ENCODE data around the gene EXTL1. TPM values are rescaled to one million over a fixed set of nuclear protein-coding genes. Genes with fewer than 3 reads are reported as not detected.

Gene EXTL1
- total RNA-seq, 1 donor from 2014 or later = 0.85 TPM

DNA sequence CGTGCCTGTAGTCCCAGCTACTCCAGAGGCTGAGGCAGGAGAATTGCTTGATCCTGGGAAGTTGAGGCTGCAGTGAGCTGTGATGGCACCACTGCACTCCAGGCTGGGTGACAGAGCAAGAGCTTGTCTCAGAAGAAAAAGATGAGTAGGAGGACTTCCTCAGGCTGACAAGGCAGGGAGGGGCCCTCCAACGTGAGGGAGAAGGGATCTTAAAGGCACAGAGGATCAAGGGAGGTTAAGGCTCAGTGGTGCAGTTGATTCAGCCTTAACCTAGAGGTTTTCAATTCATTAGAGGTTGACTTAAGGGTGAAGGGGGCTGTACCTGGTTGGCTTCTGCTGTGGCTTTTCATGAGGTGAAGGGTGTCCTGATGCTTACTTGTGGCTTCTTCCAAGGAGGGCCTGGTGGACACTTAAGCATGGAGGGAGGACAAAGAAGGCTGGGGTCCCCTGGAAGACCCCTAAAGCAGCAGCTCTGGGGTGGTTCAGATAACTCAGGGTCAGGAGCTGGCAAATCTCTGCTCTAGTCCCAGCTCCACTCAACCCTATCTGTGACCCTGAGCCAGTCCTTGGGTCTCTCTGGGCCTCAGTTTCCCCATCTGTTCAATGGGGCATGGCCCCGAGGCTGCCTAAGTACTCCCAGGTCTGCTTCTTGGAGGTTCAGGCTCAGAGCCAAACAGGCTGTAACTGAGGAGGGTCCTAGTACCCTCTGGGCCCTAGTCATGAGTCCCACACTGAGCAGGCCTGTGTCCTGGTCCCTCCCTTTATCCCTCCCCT lies 6.3 kb downstream of the EXTL1 start:
- intact Hi-C loops (cut with DNase I) = no loop called here
- no peak overlapping the region for H3K27ac ChIP-seq
- H3K4me1 ChIP-seq = no peaks in the 10 kb centered on the region
- no peaks in the 10 kb centered on the region for H3K36me3 ChIP-seq
- no peaks in the 10 kb centered on the region for H3K27me3 ChIP-seq
- TF ChIP-seq, protein P1, sequence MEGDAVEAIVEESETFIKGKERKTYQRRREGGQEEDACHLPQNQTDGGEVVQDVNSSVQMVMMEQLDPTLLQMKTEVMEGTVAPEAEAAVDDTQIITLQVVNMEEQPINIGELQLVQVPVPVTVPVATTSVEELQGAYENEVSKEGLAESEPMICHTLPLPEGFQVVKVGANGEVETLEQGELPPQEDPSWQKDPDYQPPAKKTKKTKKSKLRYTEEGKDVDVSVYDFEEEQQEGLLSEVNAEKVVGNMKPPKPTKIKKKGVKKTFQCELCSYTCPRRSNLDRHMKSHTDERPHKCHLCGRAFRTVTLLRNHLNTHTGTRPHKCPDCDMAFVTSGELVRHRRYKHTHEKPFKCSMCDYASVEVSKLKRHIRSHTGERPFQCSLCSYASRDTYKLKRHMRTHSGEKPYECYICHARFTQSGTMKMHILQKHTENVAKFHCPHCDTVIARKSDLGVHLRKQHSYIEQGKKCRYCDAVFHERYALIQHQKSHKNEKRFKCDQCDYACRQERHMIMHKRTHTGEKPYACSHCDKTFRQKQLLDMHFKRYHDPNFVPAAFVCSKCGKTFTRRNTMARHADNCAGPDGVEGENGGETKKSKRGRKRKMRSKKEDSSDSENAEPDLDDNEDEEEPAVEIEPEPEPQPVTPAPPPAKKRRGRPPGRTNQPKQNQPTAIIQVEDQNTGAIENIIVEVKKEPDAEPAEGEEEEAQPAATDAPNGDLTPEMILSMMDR (IDR thresholded peaks at IDR 0.05) = no peak
- DNase-seq (ENCODE audit: low spot score in 2 of 2) = no peak
- H3K9me3 ChIP-seq = no peaks in the 10 kb centered on the region
- no peak overlapping the region for H3K4me3 ChIP-seq

DNA sequence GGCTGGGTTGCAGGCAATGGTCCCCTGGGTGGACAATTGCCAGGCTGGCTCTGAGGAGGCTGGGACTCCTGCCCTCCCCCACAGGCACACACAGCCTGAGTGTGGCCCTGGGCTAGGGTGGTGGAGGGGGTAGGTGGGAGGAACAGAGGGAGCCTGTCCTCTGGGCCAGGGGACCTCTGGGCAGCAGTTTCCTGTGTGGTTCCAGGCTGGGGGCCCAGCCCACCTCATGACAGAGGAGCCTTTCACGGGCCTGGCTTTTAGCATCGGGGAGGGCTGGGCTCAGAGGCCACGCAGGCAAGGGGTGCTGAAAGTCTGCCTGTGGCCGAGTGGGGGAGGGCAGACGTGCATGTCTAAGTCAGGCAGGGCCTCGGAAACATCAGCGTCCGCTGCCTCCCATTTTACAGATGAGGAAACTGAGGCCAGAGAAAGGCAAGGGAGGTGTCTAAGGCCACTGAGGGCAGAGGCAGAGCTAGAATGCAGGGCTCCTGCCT lies 7.0 kb downstream of the EXTL1 start:
- H3K4me3 ChIP-seq = no peak overlapping the region
- intact Hi-C loops (cut with DNase I) = no loop called here
- H3K4me1 ChIP-seq = no peaks in the 10 kb centered on the region
- no peak overlapping the region for H3K27ac ChIP-seq
- DNase-seq (ENCODE audit: low spot score in 2 of 2) = no peak
- TF ChIP-seq, protein P1 (IDR thresholded peaks at IDR 0.05) = no peak
- H3K27me3 ChIP-seq = no peaks in the 10 kb centered on the region
- no peaks in the 10 kb centered on the region for H3K36me3 ChIP-seq
- H3K9me3 ChIP-seq = no peaks in the 10 kb centered on the region

DNA sequence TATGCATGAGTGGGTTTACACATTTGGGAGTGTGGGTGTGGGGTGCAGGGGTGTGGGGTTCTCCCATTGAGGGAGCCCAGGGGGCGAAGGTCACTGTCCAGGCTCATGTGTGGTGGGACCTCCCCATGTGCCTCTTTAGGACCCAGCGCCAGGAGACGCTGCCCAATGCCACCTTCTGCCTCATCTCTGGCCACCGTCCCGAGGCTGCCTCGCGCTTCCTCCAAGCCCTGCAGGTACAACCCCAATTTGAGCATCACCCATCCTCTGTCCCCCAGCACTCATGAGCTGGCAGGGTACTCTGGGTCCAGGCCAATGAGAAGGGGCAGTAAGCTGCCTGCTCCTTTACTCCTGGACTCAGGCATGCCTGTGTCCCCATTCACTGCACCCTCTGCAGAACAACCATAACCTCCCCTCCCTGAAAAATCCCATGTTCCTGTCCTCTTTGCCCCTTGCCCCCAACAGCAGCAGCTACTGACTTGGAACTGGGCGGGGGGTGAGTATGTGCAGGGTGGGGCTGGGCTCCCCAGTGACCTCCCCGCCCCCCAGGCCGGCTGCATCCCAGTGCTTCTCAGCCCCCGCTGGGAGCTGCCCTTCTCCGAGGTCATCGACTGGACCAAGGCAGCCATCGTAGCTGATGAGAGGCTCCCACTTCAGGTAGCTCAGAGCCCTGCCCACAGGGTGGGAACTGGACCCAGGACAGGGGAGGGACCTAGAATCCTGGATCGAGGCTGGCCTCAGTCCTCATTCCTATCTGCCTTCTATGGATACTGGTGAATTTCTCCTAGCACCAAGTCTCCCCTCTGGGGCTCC lies 7.7 kb downstream of the EXTL1 start:
- intact Hi-C loops (cut with DNase I) = no loop called here
- H3K4me1 ChIP-seq = no peaks in the 10 kb centered on the region
- no peaks in the 10 kb centered on the region for H3K9me3 ChIP-seq
- TF ChIP-seq, protein P1 (IDR thresholded peaks at IDR 0.05) = no peak
- DNase-seq (ENCODE audit: low spot score in 2 of 2) = no peak
- no peaks in the 10 kb centered on the region for H3K36me3 ChIP-seq
- no peak overlapping the region for H3K27ac ChIP-seq
- H3K27me3 ChIP-seq = no peaks in the 10 kb centered on the region
- H3K4me3 ChIP-seq = no peak overlapping the region

DNA sequence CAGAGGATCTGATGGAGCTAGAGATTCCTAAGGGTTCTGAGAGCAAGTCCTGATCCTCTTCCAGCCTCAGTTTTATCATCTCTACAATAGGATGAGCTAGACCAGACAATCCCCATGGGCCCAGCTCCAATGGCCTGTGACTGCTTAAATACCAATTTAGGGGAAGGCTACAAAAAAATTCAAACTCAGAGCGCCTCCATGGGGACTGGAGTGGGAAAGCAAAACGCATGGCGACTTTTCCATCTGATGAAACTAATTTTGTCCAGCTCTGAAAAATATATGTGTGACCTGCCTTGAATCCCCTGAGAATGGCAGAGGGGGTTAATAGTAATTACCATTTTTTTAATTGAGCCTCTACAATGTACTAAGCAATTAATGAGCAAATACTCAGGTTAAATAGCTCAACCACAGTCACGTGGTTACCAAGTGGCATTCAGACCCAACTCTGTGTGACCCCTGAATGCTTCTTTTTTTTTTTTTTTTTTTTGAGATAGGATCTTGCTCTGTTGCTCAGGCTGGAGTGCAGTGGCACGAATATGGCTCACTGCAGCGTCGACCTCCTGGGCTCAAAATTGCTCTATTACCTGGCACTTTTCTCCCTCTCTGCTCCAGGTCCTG lies 8.4 kb downstream of the EXTL1 start:
- Histone ChIP-seq H3K36me3 (no peaks in the 10 kb centered on the region), H3K9me3 (no peaks in the 10 kb centered on the region), H3K4me3 (no peak overlapping the region), H3K27me3 (no peaks in the 10 kb centered on the region), H3K4me1 (peaks cover 1 to 3% of the 10 kb centered on the region in 2 donors), H3K27ac (no peak overlapping the region)
- TF ChIP-seq, protein P1 (IDR thresholded peaks at IDR 0.05) = no peak
- no peak for DNase-seq (ENCODE audit: low spot score in 2 of 2)
- intact Hi-C loops (cut with DNase I) = no loop called here

DNA sequence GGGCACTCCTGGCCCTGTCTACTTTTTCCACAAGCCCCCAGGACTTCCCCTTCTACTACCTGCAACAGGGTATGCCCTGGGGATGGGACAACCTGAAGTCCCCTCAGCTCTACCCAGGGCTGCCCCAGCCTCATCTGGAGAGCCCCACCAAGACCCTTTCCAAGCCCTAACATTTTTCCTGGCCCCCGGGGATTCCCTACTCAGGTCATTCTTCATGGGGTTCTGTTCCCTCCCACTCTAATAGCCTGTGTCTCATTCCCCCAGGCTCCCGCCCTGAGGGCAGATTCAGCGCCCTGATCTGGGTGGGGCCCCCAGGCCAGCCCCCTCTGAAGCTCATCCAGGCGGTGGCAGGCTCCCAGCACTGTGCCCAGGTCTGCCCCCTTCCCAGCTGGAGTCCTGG lies 9.6 kb downstream of the EXTL1 start:
- intact Hi-C loops (cut with DNase I) = no loop called here
- H3K36me3 ChIP-seq = no peaks in the 10 kb centered on the region
- no peak overlapping the region for H3K4me3 ChIP-seq
- no peaks in the 10 kb centered on the region for H3K9me3 ChIP-seq
- no peak overlapping the region for H3K27ac ChIP-seq
- H3K4me1 ChIP-seq = peaks cover 3 to 6% of the 10 kb centered on the region in 2 donors
- DNase-seq (ENCODE audit: low spot score in 2 of 2) = no peak
- TF ChIP-seq, protein P1 (IDR thresholded peaks at IDR 0.05) = no peak
- H3K27me3 ChIP-seq = no peaks in the 10 kb centered on the region

Measured in ascending aorta (tissue), 2 donors.